KMS-11 (cell line): ENCODE measurements around the gene SCGB1D2.
"Not testable (repeated sequence)": the region's sequence is repeated elsewhere in the genome, so short reads cannot be mapped to it uniquely, and the experiment has no call there.

Source experiments
- H2AFZ ChIP-seq: fragments of 200-600 bp; sonication (generic); 2 replicates; pipeline ENCODE4 v1.6.1; 2016; ENCODE audit warnings: antibody characterized with exemption, mixed run types, low read depth
- H3K27ac ChIP-seq: fragments of 200-600 bp; sonication (generic); 2 replicates; pipeline ENCODE4 v1.6.1; 2016; ENCODE audit warnings: mild to moderate bottlenecking, mixed run types
- H3K27me3 ChIP-seq: fragments of 200-600 bp; sonication (generic); 2 replicates; pipeline ENCODE4 v1.6.1; 2017; ENCODE audit warnings: mild to moderate bottlenecking, low read depth, mixed run types, moderate library complexity; ENCODE audit not compliant: insufficient read depth
- H3K36me3 ChIP-seq: fragments of 200-600 bp; sonication (generic); 2 replicates; pipeline ENCODE4 v1.6.1; 2017; ENCODE audit warnings: mild to moderate bottlenecking, mixed run types; ENCODE audit not compliant: insufficient read depth
- H3K4me1 ChIP-seq: fragments of 200-600 bp; sonication (generic); 2 replicates; pipeline ENCODE4 v1.6.1; 2016; ENCODE audit warnings: mild to moderate bottlenecking, low read depth, mixed run types; ENCODE audit not compliant: poor library complexity, severe bottlenecking
- H3K4me2 ChIP-seq: fragments of 200-600 bp; sonication (generic); 2 replicates; pipeline ENCODE4 v1.7.0; 2016; ENCODE audit warnings: mild to moderate bottlenecking, mixed run types
- H3K4me3 ChIP-seq: fragments of 200-600 bp; sonication (generic); IDR thresholded peaks from 2 replicates; pipeline ENCODE4 v1.6.1; 2017; ENCODE audit warnings: low read depth, low read length, mixed read lengths; ENCODE audit not compliant: insufficient read depth
- H3K79me2 ChIP-seq: fragments of 200-600 bp; sonication (generic); 2 replicates; pipeline ENCODE4 v1.6.1; 2016; ENCODE audit warnings: low read depth, mixed run types; ENCODE audit not compliant: insufficient read depth
- H3K9ac ChIP-seq: fragments of 200-600 bp; sonication (generic); 2 replicates; pipeline ENCODE4 v1.6.1; 2016; ENCODE audit warnings: mild to moderate bottlenecking, mixed run types
- H4K20me1 ChIP-seq: fragments of 200-600 bp; sonication (generic); 2 replicates; pipeline ENCODE4 v1.6.1; 2016; ENCODE audit warnings: mild to moderate bottlenecking, mixed run types; ENCODE audit not compliant: insufficient read depth
- TF ChIP-seq, protein P1 (sequence below): fragments of 200-600 bp; sonication (generic); conservative IDR thresholded peaks from 2 replicates; pipeline ENCODE4 v1.6.1; 2017; ENCODE audit warnings: low read depth, mild to moderate bottlenecking, antibody characterized with exemption, low read length, moderate library complexity, mixed read lengths

The SCGB1D2 gene, protein sequence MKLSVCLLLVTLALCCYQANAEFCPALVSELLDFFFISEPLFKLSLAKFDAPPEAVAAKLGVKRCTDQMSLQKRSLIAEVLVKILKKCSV

DNA sequence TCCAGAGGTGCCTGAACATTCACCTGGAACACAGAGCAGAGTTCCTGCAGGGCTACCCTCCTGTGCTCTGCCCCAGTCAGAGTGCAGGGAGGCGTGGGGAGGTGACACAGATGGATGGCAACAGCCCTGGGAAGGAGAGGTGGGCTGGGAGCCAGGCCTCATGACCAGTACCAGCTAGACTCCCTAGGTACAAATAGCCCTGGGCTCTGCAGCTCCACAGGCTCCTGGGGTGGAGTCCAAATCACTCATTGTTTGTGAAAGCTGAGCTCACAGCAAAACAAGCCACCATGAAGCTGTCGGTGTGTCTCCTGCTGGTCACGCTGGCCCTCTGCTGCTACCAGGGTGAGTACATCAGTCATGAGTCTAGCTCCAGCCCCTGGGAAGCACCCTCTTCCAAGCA is at the start of gene SCGB1D2:
Gene SCGB1D2 (plus strand): TSS at position 219 of the 400 bp plus-strand sequence. CDS start 69 bp downstream, at position 288.
- H3K9ac ChIP-seq: no peak within 1 kb of the TSS
- no peaks in the 10 kb centered on the region for H4K20me1 ChIP-seq
- no peaks in the 10 kb centered on the region for H3K79me2 ChIP-seq
- H3K4me1 ChIP-seq: no peaks in the 10 kb centered on the region
- TF ChIP-seq, protein P1, sequence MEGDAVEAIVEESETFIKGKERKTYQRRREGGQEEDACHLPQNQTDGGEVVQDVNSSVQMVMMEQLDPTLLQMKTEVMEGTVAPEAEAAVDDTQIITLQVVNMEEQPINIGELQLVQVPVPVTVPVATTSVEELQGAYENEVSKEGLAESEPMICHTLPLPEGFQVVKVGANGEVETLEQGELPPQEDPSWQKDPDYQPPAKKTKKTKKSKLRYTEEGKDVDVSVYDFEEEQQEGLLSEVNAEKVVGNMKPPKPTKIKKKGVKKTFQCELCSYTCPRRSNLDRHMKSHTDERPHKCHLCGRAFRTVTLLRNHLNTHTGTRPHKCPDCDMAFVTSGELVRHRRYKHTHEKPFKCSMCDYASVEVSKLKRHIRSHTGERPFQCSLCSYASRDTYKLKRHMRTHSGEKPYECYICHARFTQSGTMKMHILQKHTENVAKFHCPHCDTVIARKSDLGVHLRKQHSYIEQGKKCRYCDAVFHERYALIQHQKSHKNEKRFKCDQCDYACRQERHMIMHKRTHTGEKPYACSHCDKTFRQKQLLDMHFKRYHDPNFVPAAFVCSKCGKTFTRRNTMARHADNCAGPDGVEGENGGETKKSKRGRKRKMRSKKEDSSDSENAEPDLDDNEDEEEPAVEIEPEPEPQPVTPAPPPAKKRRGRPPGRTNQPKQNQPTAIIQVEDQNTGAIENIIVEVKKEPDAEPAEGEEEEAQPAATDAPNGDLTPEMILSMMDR: no peak
- H3K4me2 ChIP-seq: no peak within 1 kb of the TSS
- no peak within 1 kb of the TSS for H3K27ac ChIP-seq
- H3K36me3 ChIP-seq: no peaks in the 10 kb centered on the region
- no peak within 1 kb of the TSS for H2AFZ ChIP-seq
- H3K27me3 ChIP-seq: no peaks in the 10 kb centered on the region
- H3K4me3 ChIP-seq: no peak within 1 kb of the TSS

DNA sequence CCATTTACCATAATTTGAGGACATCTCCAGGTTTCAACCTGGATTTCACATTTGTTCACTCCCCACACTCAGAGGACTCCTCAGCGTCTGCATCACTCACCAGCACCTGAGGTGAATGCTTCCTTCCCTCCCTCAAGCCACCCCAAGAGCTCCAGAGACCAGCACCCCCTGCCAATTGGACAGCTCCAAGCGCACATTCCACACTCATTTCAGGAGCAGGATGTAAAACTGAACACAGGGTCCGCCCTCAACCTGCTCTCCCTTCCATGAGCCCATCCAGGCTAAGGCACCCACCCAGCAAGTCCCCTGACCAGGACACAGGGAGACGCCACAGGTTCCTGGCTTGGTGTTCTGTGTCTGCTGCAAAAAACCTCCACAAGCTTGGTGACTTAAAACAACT is 48.1 kb upstream of the SCGB1D2 start:
- TF ChIP-seq, protein P1: no peak
- Histone ChIP-seq H3K27ac (no peak overlapping the region), H3K4me2 (no peak overlapping the region), H4K20me1 (no peaks in the 10 kb centered on the region), H3K79me2 (no peaks in the 10 kb centered on the region), H3K9ac (no peak overlapping the region), H2AFZ (no peak overlapping the region), H3K4me3 (no peak overlapping the region), H3K36me3 (no peaks in the 10 kb centered on the region), H3K27me3 (0 out of 2 replicates have a peak, but pooled peaks cover 3% of the 10 kb centered on the region), H3K4me1 (no peaks in the 10 kb centered on the region)

DNA sequence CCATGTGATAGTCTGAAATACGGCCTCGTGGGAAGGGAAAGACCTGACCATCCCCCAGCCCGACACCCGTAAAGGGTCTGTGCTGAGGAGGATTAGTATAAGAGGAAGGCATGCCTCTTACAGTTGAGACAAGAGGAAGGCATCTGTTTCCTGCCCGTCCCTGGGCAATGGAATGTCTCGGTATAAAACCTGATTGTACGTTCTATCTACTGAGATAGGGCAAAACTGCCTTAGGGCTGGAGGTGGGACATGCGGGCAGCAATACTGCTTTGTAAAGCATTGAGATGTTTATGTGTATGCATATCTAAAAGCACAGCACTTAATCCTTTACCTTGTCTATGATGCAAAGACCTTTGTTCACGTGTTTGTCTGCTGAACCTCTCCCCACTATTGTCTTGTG is 47.0 kb upstream of the SCGB1D2 start:
- H4K20me1 ChIP-seq, H3K36me3 ChIP-seq, H3K4me2 ChIP-seq, H3K27me3 ChIP-seq, H3K79me2 ChIP-seq, H3K4me3 ChIP-seq, H3K9ac ChIP-seq, H2AFZ ChIP-seq, H3K4me1 ChIP-seq, H3K27ac ChIP-seq: not testable (repeated sequence)

DNA sequence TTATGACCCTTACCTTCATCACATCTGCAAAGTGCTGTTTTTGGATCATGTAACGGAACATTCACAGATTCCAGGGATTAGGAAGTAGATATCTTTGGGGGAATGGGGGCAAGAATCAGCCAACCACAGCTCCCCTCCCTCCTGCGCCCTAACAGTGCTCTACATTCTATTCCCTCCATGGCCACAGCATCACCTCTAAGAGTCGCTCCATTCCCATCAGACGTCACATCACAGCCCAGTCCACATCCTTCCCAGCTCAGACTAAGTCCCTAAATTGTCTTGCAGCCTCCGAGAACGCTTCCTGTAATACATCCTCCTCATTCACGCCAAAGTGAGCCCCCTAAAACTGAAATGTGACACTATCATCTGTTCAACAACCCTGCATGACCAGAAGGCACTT is 46.1 kb upstream of the SCGB1D2 start:
- Histone ChIP-seq H3K27me3 (0 out of 2 replicates have a peak, but pooled peaks cover under 1% of the 10 kb centered on the region), H2AFZ (no peak overlapping the region)

DNA sequence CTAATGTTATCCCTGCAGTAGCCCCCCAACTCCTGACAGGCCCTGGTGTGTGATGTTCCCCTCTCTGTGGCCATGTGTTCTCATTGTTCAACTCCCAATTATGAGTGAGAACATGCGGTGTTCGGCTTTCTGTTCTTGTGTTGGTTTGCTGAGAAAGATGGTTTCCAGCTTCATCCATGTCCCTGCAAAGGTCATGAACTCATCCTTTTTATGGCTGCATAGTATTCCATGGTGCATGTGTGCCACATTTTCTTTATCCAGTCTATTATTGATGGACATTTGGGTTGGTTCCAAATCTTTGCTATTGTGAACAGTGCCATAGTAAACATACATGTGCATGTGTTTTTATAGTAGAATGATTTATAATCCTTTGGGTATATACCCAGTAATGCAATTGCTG is 44.6 kb upstream of the SCGB1D2 start:
- H3K27me3 ChIP-seq, H4K20me1 ChIP-seq: not testable (repeated sequence)

More for the DNA sequence above, 46.1 kb upstream of the SCGB1D2 start:
- Histone ChIP-seq H4K20me1 (no peaks in the 10 kb centered on the region), H3K4me3 (no peak overlapping the region), H3K79me2 (no peaks in the 10 kb centered on the region), H3K9ac (no peak overlapping the region), H3K4me2 (no peak overlapping the region), H3K27ac (no peak overlapping the region), H3K4me1 (no peaks in the 10 kb centered on the region), H3K36me3 (no peaks in the 10 kb centered on the region)
- TF ChIP-seq, protein P1: no peak

More for the DNA sequence above, 44.6 kb upstream of the SCGB1D2 start:
- H3K36me3 ChIP-seq, H3K4me1 ChIP-seq, H3K9ac ChIP-seq, H3K4me2 ChIP-seq, H2AFZ ChIP-seq, H3K79me2 ChIP-seq, H3K27ac ChIP-seq, H3K4me3 ChIP-seq: not testable (repeated sequence)
